ENCODE data around the gene CHI3L1.

Gene CHI3L1

GRCh38 chr1:203216274-203217138 lies 30.0 kb upstream of the CHI3L1 start:
- Mint-ChIP-seq H3K27ac (no peak overlapping the region), H3K4me3 (no peak overlapping the region), H3K27me3 (ENCODE audit: low read depth) (peaks cover 57% of the 10 kb centered on the region), H3K36me3 (ENCODE audit: low read depth) (no peaks in the 10 kb centered on the region), H3K4me1 (peaks cover 29% of the 10 kb centered on the region), H3K9me3 (no peaks in the 10 kb centered on the region)
- TF ChIP-seq, protein P1, sequence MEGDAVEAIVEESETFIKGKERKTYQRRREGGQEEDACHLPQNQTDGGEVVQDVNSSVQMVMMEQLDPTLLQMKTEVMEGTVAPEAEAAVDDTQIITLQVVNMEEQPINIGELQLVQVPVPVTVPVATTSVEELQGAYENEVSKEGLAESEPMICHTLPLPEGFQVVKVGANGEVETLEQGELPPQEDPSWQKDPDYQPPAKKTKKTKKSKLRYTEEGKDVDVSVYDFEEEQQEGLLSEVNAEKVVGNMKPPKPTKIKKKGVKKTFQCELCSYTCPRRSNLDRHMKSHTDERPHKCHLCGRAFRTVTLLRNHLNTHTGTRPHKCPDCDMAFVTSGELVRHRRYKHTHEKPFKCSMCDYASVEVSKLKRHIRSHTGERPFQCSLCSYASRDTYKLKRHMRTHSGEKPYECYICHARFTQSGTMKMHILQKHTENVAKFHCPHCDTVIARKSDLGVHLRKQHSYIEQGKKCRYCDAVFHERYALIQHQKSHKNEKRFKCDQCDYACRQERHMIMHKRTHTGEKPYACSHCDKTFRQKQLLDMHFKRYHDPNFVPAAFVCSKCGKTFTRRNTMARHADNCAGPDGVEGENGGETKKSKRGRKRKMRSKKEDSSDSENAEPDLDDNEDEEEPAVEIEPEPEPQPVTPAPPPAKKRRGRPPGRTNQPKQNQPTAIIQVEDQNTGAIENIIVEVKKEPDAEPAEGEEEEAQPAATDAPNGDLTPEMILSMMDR (IDR thresholded peaks at IDR 0.05; ENCODE audit: unreplicated experiment in 3 of 3), result peak; percentile 78 to 88 (median 84)

GRCh38 chr1:203215573-203215972 lies 29.1 kb upstream of the CHI3L1 start:
- Mint-ChIP-seq H3K36me3 (ENCODE audit: low read depth) (no peaks in the 10 kb centered on the region), H3K9me3 (no peaks in the 10 kb centered on the region), H3K4me3 (no peak overlapping the region), H3K27me3 (ENCODE audit: low read depth) (peaks cover 52% of the 10 kb centered on the region), H3K27ac (peak overlapping the region in 1 of 3 experiments; percentile 8), H3K4me1 (peaks cover 29% of the 10 kb centered on the region)
- TF ChIP-seq, protein P1 (IDR thresholded peaks at IDR 0.05; ENCODE audit: unreplicated experiment in 3 of 3), result no peak

GRCh38 chr1:203214871-203215270 lies 28.4 kb upstream of the CHI3L1 start:
- Mint-ChIP-seq H3K4me1 (peaks cover 29% of the 10 kb centered on the region), H3K36me3 (ENCODE audit: low read depth) (no peaks in the 10 kb centered on the region), H3K27ac (peak overlapping the region in 2 of 3 experiments; percentile 8 to 29)

GRCh38 chr1:203213126-203213525 lies 26.6 kb upstream of the CHI3L1 start:
- no peaks in the 10 kb centered on the region for H3K36me3 Mint-ChIP-seq (ENCODE audit: low read depth)
- peaks cover 35% of the 10 kb centered on the region for H3K4me1 Mint-ChIP-seq
- no peak overlapping the region for H3K4me3 Mint-ChIP-seq
- H3K27me3 Mint-ChIP-seq (ENCODE audit: low read depth), result peaks cover 43% of the 10 kb centered on the region
- TF ChIP-seq, protein P1 (IDR thresholded peaks at IDR 0.05; ENCODE audit: unreplicated experiment in 3 of 3), result no peak
- H3K27ac Mint-ChIP-seq, result peak overlapping the region in 1 of 3 experiments; percentile 29
- H3K9me3 Mint-ChIP-seq, result peaks cover 3% of the 10 kb centered on the region

More at GRCh38 chr1:203214871-203215270, 28.4 kb upstream of the CHI3L1 start:
- Mint-ChIP-seq H3K27me3 (ENCODE audit: low read depth) (peaks cover 54% of the 10 kb centered on the region), H3K4me3 (peak overlapping the region in 1 of 3 experiments; percentile 19), H3K9me3 (no peaks in the 10 kb centered on the region)
- TF ChIP-seq, protein P1 (IDR thresholded peaks at IDR 0.05; ENCODE audit: unreplicated experiment in 3 of 3), result no peak

DNA sequence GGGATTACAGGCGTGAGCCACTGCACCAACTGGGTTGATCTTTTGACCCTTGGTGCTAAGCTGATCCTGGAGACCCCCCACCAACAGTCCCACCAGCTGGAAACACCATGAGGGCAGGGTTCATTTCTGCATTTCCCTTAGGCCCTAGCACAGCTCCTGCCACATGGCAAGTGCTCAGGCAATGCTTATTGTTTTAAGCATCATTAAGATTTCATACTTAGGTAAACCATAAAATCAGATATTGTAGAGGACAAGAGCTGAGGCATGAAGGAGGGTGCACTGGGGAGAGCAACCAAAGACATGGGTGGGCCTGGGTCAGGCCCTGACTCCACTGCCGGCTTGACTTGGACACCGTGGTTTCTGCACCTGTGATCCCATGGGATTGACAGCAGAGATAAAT lies 25.3 kb upstream of the CHI3L1 start:
- Mint-ChIP-seq H3K4me3 (no peak overlapping the region), H3K9me3 (peaks cover 5% of the 10 kb centered on the region), H3K27ac (no peak overlapping the region), H3K27me3 (ENCODE audit: low read depth) (peaks cover 33% of the 10 kb centered on the region), H3K36me3 (ENCODE audit: low read depth) (no peaks in the 10 kb centered on the region), H3K4me1 (peaks cover 47% of the 10 kb centered on the region)
- TF ChIP-seq, protein P1 (IDR thresholded peaks at IDR 0.05; ENCODE audit: unreplicated experiment in 3 of 3), result no peak
